C4-2B (cell line): ENCODE measurements around the gene KRT85.

Source experiments
- CTCF ChIP-seq: fragments of 450-650 bp; conservative IDR thresholded peaks from 2 replicates; pipeline ENCODE4 v1.5.1; 2017; ENCODE audit warnings: mild to moderate bottlenecking
- ZFX ChIP-seq: fragments of 450-650 bp; IDR thresholded peaks from 2 replicates; pipeline ENCODE4 v1.6.1; 2017

- no peak for TF ChIP-seq CTCF
- no peak for TF ChIP-seq ZFX
These were observed 7.6 kb downstream of the KRT85 start for GRCh38 chr12:52359621-52360061.
